ENCODE data around the gene ADAMTS14.

Gene ADAMTS14

GRCh38 chr10:70740406-70741288 lies 68.3 kb downstream of the ADAMTS14 start:
- H3K4me2 ChIP-seq (ENCODE audit: low read length), result no peak overlapping the region

GRCh38 chr10:70742537-70743429 lies 70.5 kb downstream of the ADAMTS14 start:
- Histone ChIP-seq H3K9me3 (ENCODE audit: control insufficient read depth, insufficient read depth, low read length) (no peaks in the 10 kb centered on the region), H3K4me2 (ENCODE audit: low read length) (no peak overlapping the region), H4K20me1 (ENCODE audit: control insufficient read depth, insufficient read depth, low read depth, low read length) (no peaks in the 10 kb centered on the region), H3K36me3 (ENCODE audit: control insufficient read depth, low read length) (no peaks in the 10 kb centered on the region), H3K79me2 (ENCODE audit: control insufficient read depth, low read length) (no peaks in the 10 kb centered on the region), H3F3A (ENCODE audit: control insufficient read depth, insufficient read depth) (no peaks in the 10 kb centered on the region), H3K4me3 (ENCODE audit: low read length) (no peak overlapping the region), H3K4me1 (ENCODE audit: control insufficient read depth, low read length) (peaks cover 5% of the 10 kb centered on the region), H3K27ac (ENCODE audit: low read depth, low read length) (no peak overlapping the region), H3K9me2 (replicated peaks; ENCODE audit: control insufficient read depth, low read length) (no peaks in the 10 kb centered on the region), H3K27me3 (ENCODE audit: control insufficient read depth, low read length) (no peaks in the 10 kb centered on the region)
- TF ChIP-seq EZH2phosphoT487 (IDR thresholded peaks at IDR 0.05; ENCODE audit: borderline replicate concordance, low read length) (no peak), CTCF (IDR thresholded peaks at IDR 0.05; ENCODE audit: low read depth, low read length, poor library complexity, severe bottlenecking) (no peak)

More at GRCh38 chr10:70740406-70741288, 68.3 kb downstream of the ADAMTS14 start:
- H3K4me3 ChIP-seq (ENCODE audit: low read length), result no peak overlapping the region
- no peaks in the 10 kb centered on the region for H3K27me3 ChIP-seq (ENCODE audit: control insufficient read depth, low read length)
- no peaks in the 10 kb centered on the region for H3K36me3 ChIP-seq (ENCODE audit: control insufficient read depth, low read length)
- H3K9me2 ChIP-seq (replicated peaks; ENCODE audit: control insufficient read depth, low read length), result no peaks in the 10 kb centered on the region
- H3K4me1 ChIP-seq (ENCODE audit: control insufficient read depth, low read length), result peaks cover 5% of the 10 kb centered on the region
- no peaks in the 10 kb centered on the region for H4K20me1 ChIP-seq (ENCODE audit: control insufficient read depth, insufficient read depth, low read depth, low read length)
- H3K9me3 ChIP-seq (ENCODE audit: control insufficient read depth, insufficient read depth, low read length), result no peaks in the 10 kb centered on the region
- H3F3A ChIP-seq (ENCODE audit: control insufficient read depth, insufficient read depth), result no peaks in the 10 kb centered on the region
- no peak overlapping the region for H3K27ac ChIP-seq (ENCODE audit: low read depth, low read length)
- no peaks in the 10 kb centered on the region for H3K79me2 ChIP-seq (ENCODE audit: control insufficient read depth, low read length)
- no peak for TF ChIP-seq EZH2phosphoT487 (IDR thresholded peaks at IDR 0.05; ENCODE audit: borderline replicate concordance, low read length)
- TF ChIP-seq CTCF (IDR thresholded peaks at IDR 0.05; ENCODE audit: low read depth, low read length, poor library complexity, severe bottlenecking), result no peak

GRCh38 chr10:70743430-70743788 lies 71.1 kb downstream of the ADAMTS14 start:
- no peak overlapping the region for H3K4me3 ChIP-seq (ENCODE audit: low read length)
- H3F3A ChIP-seq (ENCODE audit: control insufficient read depth, insufficient read depth), result no peaks in the 10 kb centered on the region
- no peak overlapping the region for H3K4me2 ChIP-seq (ENCODE audit: low read length)
- no peak overlapping the region for H3K27ac ChIP-seq (ENCODE audit: low read depth, low read length)
- H3K79me2 ChIP-seq (ENCODE audit: control insufficient read depth, low read length), result no peaks in the 10 kb centered on the region
- H4K20me1 ChIP-seq (ENCODE audit: control insufficient read depth, insufficient read depth, low read depth, low read length), result no peaks in the 10 kb centered on the region
- H3K9me2 ChIP-seq (replicated peaks; ENCODE audit: control insufficient read depth, low read length), result no peaks in the 10 kb centered on the region
- TF ChIP-seq EZH2phosphoT487 (IDR thresholded peaks at IDR 0.05; ENCODE audit: borderline replicate concordance, low read length), result no peak
- no peak for TF ChIP-seq CTCF (IDR thresholded peaks at IDR 0.05; ENCODE audit: low read depth, low read length, poor library complexity, severe bottlenecking)
- H3K9me3 ChIP-seq (ENCODE audit: control insufficient read depth, insufficient read depth, low read length), result no peaks in the 10 kb centered on the region
- peaks cover 5% of the 10 kb centered on the region for H3K4me1 ChIP-seq (ENCODE audit: control insufficient read depth, low read length)
- H3K36me3 ChIP-seq (ENCODE audit: control insufficient read depth, low read length), result no peaks in the 10 kb centered on the region
- no peaks in the 10 kb centered on the region for H3K27me3 ChIP-seq (ENCODE audit: control insufficient read depth, low read length)

Measured in DOHH2 (cell line).